SJCRH30 (cell line): ENCODE data around the gene CENPT. TPM values are rescaled to one million over a fixed set of nuclear protein-coding genes. Genes with fewer than 3 reads are reported as not detected.

Experiments used
- DNase-seq, 2 experiments: peaks; one replicate each; pipeline ENCODE4 v3.0.0-alpha.2; 2015 to 2020
- H3K27ac ChIP-seq: fragments of 250-450 bp; sonication (Bioruptor Pico); 2 replicates; pipeline ENCODE4 v1.5.1; 2020; ENCODE audit warnings: mild to moderate bottlenecking, moderate library complexity
- H3K27me3 ChIP-seq: fragments of 250-450 bp; sonication (Bioruptor Pico); 2 replicates; pipeline ENCODE4 v1.5.1; 2020; ENCODE audit warnings: mild to moderate bottlenecking, moderate library complexity
- H3K36me3 ChIP-seq: fragments of 250-450 bp; sonication (Bioruptor Pico); 2 replicates; pipeline ENCODE4 v1.5.1; 2020; ENCODE audit warnings: mild to moderate bottlenecking, moderate library complexity
- H3K4me1 ChIP-seq: fragments of 250-450 bp; sonication (Bioruptor Pico); 2 replicates; pipeline ENCODE4 v1.5.1; 2020; ENCODE audit warnings: mild to moderate bottlenecking, moderate library complexity
- H3K4me3 ChIP-seq: fragments of 250-450 bp; sonication (Bioruptor Pico); 2 replicates; pipeline ENCODE4 v1.5.1; 2020; ENCODE audit warnings: mild to moderate bottlenecking, moderate library complexity
- H3K9me3 ChIP-seq: fragments of 250-450 bp; sonication (Bioruptor Pico); replicated peaks from 2 replicates; pipeline ENCODE4 v1.5.1; 2020; ENCODE audit warnings: mild to moderate bottlenecking, moderate library complexity
- total RNA-seq: library from RNA; depleted of rRNA; stranded (reverse); fragments of >200 nt; shearing (Covaris generic); gene quantifications from 2 replicates; pipeline ENCODE4 v1.2.3, GENCODE V29; 2014; rRNA removed

Gene CENPT
- total RNA-seq, 1 experiment from 2014 or later, result 18.8 TPM

DNA sequence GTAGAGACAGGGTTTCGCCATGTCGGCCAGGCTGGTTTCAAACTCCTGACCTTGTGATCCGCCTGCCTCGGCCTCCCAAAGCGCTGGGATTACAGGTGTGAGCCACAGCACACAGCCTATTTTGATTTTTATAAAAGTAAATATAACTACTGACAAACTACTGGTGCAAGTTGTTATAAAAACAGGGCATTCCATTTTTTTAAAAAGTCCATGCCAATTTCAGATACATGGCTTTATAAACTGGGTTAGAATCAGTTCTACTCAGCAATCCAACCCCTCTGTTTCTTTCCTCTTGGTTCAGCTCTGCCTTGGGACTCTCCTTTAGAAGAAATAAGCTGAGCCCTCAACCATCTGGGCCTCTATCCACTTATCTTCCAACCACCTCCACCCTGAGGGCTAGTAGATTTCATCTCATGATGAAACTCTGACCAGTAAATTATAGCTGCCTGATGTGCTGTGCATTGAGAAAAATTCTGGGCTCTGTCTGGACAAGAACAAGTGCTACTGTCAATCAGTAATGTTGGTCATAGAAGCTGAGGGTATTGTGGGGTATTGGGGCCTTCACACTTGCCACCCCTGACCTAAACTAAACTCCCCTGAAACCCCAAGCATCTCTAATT lies 51.3 kb downstream of the CENPT start:
- no peaks in the 10 kb centered on the region for H3K9me3 ChIP-seq
- no peak overlapping the region for H3K4me3 ChIP-seq
- H3K27ac ChIP-seq, result no peak overlapping the region
- H3K36me3 ChIP-seq, result no peaks in the 10 kb centered on the region
- H3K4me1 ChIP-seq, result no peaks in the 10 kb centered on the region
- peak in 1 of 2 experiments; percentile 24 for DNase-seq
- H3K27me3 ChIP-seq, result no peaks in the 10 kb centered on the region

DNA sequence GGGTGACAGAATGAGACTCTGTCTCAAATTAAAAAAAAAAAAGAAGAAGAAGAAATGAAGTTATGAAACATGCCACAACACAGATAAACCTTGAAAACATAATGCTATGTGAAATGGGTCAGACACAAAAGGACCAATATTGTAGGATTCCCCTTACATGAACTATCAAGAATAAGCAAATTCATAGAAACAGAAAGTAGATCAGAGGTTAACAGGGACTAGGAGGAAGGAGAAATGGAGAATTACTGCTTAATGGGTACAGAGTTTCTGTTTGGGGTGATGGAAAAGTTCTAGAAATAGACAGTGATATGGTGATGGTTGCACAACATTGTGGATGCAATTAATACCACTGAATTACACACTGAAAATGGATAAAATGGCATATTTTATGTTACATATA lies 57.4 kb downstream of the CENPT start:
- Histone ChIP-seq H3K4me3 (no peak overlapping the region), H3K27ac (no peak overlapping the region), H3K27me3 (no peaks in the 10 kb centered on the region), H3K4me1 (no peaks in the 10 kb centered on the region), H3K36me3 (no peaks in the 10 kb centered on the region), H3K9me3 (no peaks in the 10 kb centered on the region)
- DNase-seq, result no peak

- H3K36me3 ChIP-seq, result no peaks in the 10 kb centered on the region
- no peaks in the 10 kb centered on the region for H3K27me3 ChIP-seq
- DNase-seq, result no peak
- no peaks in the 10 kb centered on the region for H3K9me3 ChIP-seq
- H3K4me3 ChIP-seq, result no peak overlapping the region
- H3K4me1 ChIP-seq, result no peaks in the 10 kb centered on the region
- no peak overlapping the region for H3K27ac ChIP-seq
Measured at GRCh38 chr16:67786491-67786890, 61.0 kb downstream of the CENPT start.

DNA sequence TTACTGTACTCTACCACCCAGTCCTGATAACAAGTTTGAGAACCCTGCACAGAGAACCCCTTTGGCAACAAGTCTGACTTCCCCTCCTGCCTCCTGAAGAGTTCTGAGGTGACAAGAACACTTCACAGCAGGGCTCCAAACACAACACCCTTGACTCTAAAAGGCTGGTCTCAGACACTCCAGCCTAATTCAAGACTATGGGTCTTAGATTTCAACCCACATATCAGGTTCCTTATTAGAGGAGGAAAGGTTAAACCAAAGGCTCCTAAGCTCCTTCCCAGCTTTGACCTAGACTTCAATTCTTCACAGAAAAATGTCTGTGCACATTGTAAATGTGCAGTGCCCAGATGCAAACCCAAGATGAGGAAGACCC lies 64.2 kb downstream of the CENPT start:
- Histone ChIP-seq H3K9me3 (no peaks in the 10 kb centered on the region), H3K36me3 (no peaks in the 10 kb centered on the region), H3K27me3 (no peaks in the 10 kb centered on the region), H3K4me3 (no peak overlapping the region), H3K4me1 (no peaks in the 10 kb centered on the region), H3K27ac (no peak overlapping the region)
- DNase-seq, result no peak

DNA sequence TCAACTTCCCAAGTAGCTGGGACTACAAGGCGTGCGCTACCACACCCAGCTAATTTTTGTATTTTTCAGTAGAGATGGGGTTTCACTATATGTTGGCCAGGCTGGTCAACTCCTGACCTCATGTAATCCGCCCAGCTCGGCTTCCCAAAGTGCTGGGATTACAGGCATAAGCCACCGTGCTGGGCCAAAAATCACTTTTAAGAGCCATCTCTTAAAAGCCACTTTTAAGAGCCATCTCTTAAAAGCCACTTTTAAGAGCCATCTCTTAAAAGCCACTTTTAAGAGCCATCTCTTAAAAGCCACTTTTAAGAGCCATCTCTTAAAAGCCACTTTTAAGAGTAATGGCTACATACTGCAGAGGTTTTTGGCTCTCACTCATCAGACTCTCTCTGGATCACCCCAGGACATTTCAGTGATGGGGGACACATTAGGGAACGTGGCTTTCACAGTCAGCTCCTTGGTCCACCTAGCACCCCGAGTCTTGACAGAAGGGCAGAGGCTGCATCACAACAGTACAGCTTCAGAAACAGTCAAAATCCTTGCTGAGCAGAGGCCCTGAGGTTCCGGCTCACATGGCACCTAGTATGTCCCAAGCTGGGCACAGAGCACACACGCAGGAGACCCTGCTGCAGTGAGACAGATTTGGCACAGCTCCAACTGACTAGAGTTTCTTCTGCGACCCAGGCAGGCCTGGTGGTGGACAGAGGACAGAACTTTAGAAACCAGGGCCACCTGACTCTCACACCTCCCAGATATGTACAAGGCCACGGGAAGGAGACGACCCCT lies 64.7 kb downstream of the CENPT start:
- no peaks in the 10 kb centered on the region for H3K4me1 ChIP-seq
- no peaks in the 10 kb centered on the region for H3K36me3 ChIP-seq
- no peaks in the 10 kb centered on the region for H3K27me3 ChIP-seq
- no peaks in the 10 kb centered on the region for H3K9me3 ChIP-seq
- no peak for DNase-seq
- no peak overlapping the region for H3K27ac ChIP-seq
- H3K4me3 ChIP-seq, result no peak overlapping the region

DNA sequence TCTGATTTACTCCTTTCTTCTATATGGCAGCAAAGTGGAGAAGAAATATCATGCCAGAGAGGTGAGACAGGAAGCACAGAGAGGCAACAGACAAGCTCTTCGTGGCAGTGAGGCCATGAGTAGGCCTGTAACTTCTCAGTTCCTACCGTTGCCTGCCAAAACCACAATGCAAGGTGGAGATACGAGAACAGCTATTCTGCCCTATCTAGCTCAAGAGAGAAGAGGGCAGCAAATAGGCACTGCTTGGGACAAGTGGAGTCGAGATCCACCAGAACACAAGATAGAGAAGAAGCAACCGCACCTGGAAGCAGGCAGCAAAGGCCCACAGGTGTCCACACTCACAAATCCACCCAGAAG lies 66.0 kb downstream of the CENPT start:
- Histone ChIP-seq H3K27ac (no peak overlapping the region), H3K9me3 (no peaks in the 10 kb centered on the region), H3K4me1 (no peaks in the 10 kb centered on the region), H3K27me3 (no peaks in the 10 kb centered on the region), H3K4me3 (no peak overlapping the region), H3K36me3 (no peaks in the 10 kb centered on the region)
- DNase-seq, result no peak

- Histone ChIP-seq H3K9me3 (no peaks in the 10 kb centered on the region), H3K36me3 (no peaks in the 10 kb centered on the region), H3K4me3 (no peak overlapping the region), H3K27me3 (no peaks in the 10 kb centered on the region), H3K27ac (no peak overlapping the region), H3K4me1 (no peaks in the 10 kb centered on the region)
- DNase-seq, result no peak
Measured at GRCh38 chr16:67780847-67781564, 66.5 kb downstream of the CENPT start.

GRCh38 chr16:67779256-67780014 lies 68.1 kb downstream of the CENPT start:
- Histone ChIP-seq H3K36me3 (no peaks in the 10 kb centered on the region), H3K27me3 (no peaks in the 10 kb centered on the region), H3K4me3 (no peak overlapping the region), H3K27ac (no peak overlapping the region), H3K4me1 (no peaks in the 10 kb centered on the region), H3K9me3 (no peaks in the 10 kb centered on the region)
- DNase-seq, result no peak

Other genes with a start within 250 kb of the CENPT start
- gene CARMIL2, start 202.5 kb downstream of the CENPT start, total RNA-seq, result 0.43 TPM in 2 replicates
- gene ACD, start 187.4 kb downstream of the CENPT start, total RNA-seq, result 13.7 and 15.5 TPM in 2 replicates
- gene PARD6A, start 186.7 kb downstream of the CENPT start, total RNA-seq, result 0.65 and 0.76 TPM in 2 replicates
- 2.5 and 3.0 TPM in 2 replicates for gene ENKD1, start 180.9 kb downstream of the CENPT start, total RNA-seq
- gene C16orf86, start 180.9 kb downstream of the CENPT start, total RNA-seq, result 0.81 and 0.96 TPM in 2 replicates
- 10.5 and 11.2 TPM in 2 replicates for gene GFOD2, start 128.4 kb downstream of the CENPT start, total RNA-seq
- 3.9 and 4.9 TPM in 2 replicates for gene RANBP10, start 41.1 kb downstream of the CENPT start, total RNA-seq
- 0.33 and 0.49 TPM in 2 replicates for gene TSNAXIP1, start 40.8 kb downstream of the CENPT start, total RNA-seq
- 24.8 and 27.1 TPM in 2 replicates for gene THAP11, start 5.4 kb downstream of the CENPT start, total RNA-seq
- 164 and 177 TPM in 2 replicates for gene NUTF2, start 760 bp downstream of the CENPT start, total RNA-seq
- 40.9 and 43.5 TPM in 2 replicates for gene EDC4, start 25.4 kb upstream of the CENPT start, total RNA-seq
- not detected in 2 replicates for gene NRN1L, start 37.2 kb upstream of the CENPT start, total RNA-seq
- gene PSKH1, start 45.6 kb upstream of the CENPT start, total RNA-seq, result 5.6 and 6.1 TPM in 2 replicates
- 0.99 and 1.7 TPM in 2 replicates for gene CTRL, start 84.2 kb upstream of the CENPT start, total RNA-seq
- 7.4 and 7.6 TPM in 2 replicates for gene PSMB10, start 89.2 kb upstream of the CENPT start, total RNA-seq
- gene LCAT, start 96.4 kb upstream of the CENPT start, total RNA-seq, result 2.3 and 4.5 TPM in 2 replicates
- gene SLC12A4, start 120.9 kb upstream of the CENPT start, total RNA-seq, result 12.6 and 15.1 TPM in 2 replicates
- gene DPEP3, start 132.8 kb upstream of the CENPT start, total RNA-seq, result not detected in 2 replicates
- gene DPEP2, start 151.8 kb upstream of the CENPT start, total RNA-seq, result not detected in 2 replicates
- gene DPEP2NB, start 168.2 kb upstream of the CENPT start, total RNA-seq, result not detected in 2 replicates
- 9.4 and 9.9 TPM in 2 replicates for gene DDX28, start 175.5 kb upstream of the CENPT start, total RNA-seq
- gene DUS2, start 175.6 kb upstream of the CENPT start, total RNA-seq, result 8.6 and 9.0 TPM in 2 replicates
- gene NFATC3, start 237.7 kb upstream of the CENPT start, total RNA-seq, result 52.7 and 53.9 TPM in 2 replicates